ENCODE results near the gene NTM.

- no peak for TF ChIP-seq CTCF (IDR thresholded peaks at IDR 0.05)
- no peak for TF ChIP-seq POLR2AphosphoS5 (IDR thresholded peaks at IDR 0.05)
- TF ChIP-seq POLR2A (IDR thresholded peaks at IDR 0.05) = no peak
These were observed 755.8 kb downstream of the NTM start for GRCh38 chr11:132125988-132126871.

Measured in breast epithelium (tissue), 3 donors.